Activated CD4-positive, alpha-beta T cell treated with anti-CD3 and anti-CD28 coated beads for 1 hour (primary cell): ENCODE measurements around the gene DAO.

Experiments
- DNase-seq: peaks from one replicate; pipeline ENCODE4 v3.0.0-alpha.2; 2020

The DAO gene

GRCh38 chr12:108928695-108929094, 48.8 kb downstream of the DAO start:
- DNase-seq = no peak

- no peak for DNase-seq
Measured at GRCh38 chr12:108930155-108930554, 50.3 kb downstream of the DAO start.

GRCh38 chr12:108930756-108931155, 50.9 kb downstream of the DAO start:
- no peak for DNase-seq

GRCh38 chr12:108933949-108934348, 54.1 kb downstream of the DAO start:
- no peak for DNase-seq

GRCh38 chr12:108935159-108935763, 55.4 kb downstream of the DAO start:
- DNase-seq = no peak

- DNase-seq = no peak
Measured at GRCh38 chr12:108938247-108938924, 58.5 kb downstream of the DAO start.

- no peak for DNase-seq
Measured at GRCh38 chr12:108939594-108939993, 59.7 kb downstream of the DAO start.

- no peak for DNase-seq
Measured at GRCh38 chr12:108940138-108940537, 60.2 kb downstream of the DAO start.

DNA sequence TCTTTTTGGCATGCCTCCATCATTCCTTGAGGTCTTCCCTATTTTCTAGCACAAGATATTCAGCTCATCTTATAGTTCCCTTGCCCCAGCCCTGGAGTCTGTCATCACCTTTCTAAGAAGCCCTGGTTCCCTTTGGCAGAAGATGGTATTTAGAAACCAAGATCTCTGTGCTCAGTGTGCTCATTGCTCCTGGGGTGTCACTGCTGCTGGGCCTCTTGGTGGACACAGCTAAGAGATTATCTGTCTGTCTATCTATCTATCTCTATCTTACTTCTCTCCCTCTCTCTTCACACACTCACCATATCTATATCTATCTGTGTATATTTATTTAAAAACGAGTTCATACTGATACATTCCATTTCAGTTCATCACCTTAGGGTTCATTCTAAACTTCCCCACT, 67.2 kb downstream of the DAO start:
- no peak for DNase-seq

- DNase-seq = no peak
Measured at GRCh38 chr12:108948367-108948766, 68.5 kb downstream of the DAO start.

DNA sequence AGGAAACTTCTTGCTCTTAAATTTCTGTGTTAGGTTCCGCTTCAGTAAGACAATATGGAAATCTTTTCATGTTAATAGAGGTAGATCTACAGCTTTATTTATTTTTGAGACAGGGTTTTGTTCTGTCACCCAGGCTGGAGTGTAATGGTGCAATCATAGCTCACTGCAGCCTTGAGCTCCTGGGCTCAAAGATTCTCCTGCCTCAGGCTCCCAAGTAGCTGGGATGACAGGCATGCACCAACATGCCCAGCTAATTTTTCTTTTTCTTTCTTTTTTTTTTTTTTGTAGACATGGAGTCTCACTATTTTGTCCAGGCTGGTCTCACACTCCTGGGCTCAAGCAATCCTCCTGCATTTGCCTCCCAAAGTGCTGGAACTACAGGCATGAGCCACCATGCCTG, 70.1 kb downstream of the DAO start:
- no peak for DNase-seq
